ENCODE data around the gene GPC5.

GRCh38 chr13:92640936-92641335 is 1242.5 kb downstream of the GPC5 start:
- TF ChIP-seq, protein P1, sequence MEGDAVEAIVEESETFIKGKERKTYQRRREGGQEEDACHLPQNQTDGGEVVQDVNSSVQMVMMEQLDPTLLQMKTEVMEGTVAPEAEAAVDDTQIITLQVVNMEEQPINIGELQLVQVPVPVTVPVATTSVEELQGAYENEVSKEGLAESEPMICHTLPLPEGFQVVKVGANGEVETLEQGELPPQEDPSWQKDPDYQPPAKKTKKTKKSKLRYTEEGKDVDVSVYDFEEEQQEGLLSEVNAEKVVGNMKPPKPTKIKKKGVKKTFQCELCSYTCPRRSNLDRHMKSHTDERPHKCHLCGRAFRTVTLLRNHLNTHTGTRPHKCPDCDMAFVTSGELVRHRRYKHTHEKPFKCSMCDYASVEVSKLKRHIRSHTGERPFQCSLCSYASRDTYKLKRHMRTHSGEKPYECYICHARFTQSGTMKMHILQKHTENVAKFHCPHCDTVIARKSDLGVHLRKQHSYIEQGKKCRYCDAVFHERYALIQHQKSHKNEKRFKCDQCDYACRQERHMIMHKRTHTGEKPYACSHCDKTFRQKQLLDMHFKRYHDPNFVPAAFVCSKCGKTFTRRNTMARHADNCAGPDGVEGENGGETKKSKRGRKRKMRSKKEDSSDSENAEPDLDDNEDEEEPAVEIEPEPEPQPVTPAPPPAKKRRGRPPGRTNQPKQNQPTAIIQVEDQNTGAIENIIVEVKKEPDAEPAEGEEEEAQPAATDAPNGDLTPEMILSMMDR (IDR thresholded peaks at IDR 0.05; ENCODE audit: extremely low read depth in 1 of 2, insufficient read depth in 1 of 2, low read depth in 1 of 2, low read length in 2 of 2): no peak
- TF ChIP-seq JUN (IDR thresholded peaks at IDR 0.05; ENCODE audit: borderline replicate concordance, insufficient read depth, insufficient read length, low read depth) (no peak), POLR2AphosphoS5 (IDR thresholded peaks at IDR 0.05; ENCODE audit: insufficient read depth, low read depth, low read length) (no peak), EZH2 (IDR thresholded peaks at IDR 0.05; ENCODE audit: borderline replicate concordance, low read depth, low read length, severe bottlenecking) (no peak)

Measured in endothelial cell of umbilical vein (primary cell).